ENCODE measurements around the gene AOPEP. TPM values are rescaled to one million over a fixed set of nuclear protein-coding genes. Genes with fewer than 3 reads are reported as not detected.

The AOPEP gene
- total RNA-seq, 2 experiments from 2014 or later, result 5.8 to 6.4 TPM

DNA sequence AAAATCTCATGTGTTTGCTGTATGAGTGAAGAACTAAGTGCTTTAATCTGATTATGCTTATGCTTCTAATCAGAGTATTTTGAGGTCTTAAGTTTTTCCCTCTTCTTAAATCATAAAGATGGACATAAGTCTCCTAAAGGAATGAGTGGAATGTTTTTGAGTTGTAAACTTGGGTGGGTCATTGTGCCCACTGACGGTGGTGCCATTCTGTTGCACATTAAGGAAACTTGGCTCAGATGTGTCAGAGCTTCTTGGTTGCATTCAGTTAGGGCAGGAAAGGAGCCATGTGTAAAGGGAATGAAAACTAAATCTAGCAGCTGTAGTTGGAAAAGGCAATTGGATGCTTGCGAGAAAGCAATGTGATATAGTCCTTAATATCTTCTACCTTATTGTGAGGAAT lies 334.4 kb downstream of the AOPEP start:
- intact Hi-C loops (cut with micrococcal nuclease), result no loop called here
- H3K4me1 Mint-ChIP-seq (ENCODE audit: low read depth), result no peaks in the 10 kb centered on the region
- CTCF ChIA-PET, result interaction anchor here (0.6 kb wide), 1 partner anchor 70 kb away, joined by 4 read pairs; no protein-coding TSS in a partner anchor
- no peak for DNase-seq
- no peak overlapping the region for H3K4me3 Mint-ChIP-seq
- H3K27me3 Mint-ChIP-seq (ENCODE audit: low read depth), result no peaks in the 10 kb centered on the region
- no peaks in the 10 kb centered on the region for H3K36me3 Mint-ChIP-seq (ENCODE audit: low read depth)
- H3K27ac Mint-ChIP-seq, result no peak overlapping the region
- no peaks in the 10 kb centered on the region for H3K9me3 Mint-ChIP-seq

DNA sequence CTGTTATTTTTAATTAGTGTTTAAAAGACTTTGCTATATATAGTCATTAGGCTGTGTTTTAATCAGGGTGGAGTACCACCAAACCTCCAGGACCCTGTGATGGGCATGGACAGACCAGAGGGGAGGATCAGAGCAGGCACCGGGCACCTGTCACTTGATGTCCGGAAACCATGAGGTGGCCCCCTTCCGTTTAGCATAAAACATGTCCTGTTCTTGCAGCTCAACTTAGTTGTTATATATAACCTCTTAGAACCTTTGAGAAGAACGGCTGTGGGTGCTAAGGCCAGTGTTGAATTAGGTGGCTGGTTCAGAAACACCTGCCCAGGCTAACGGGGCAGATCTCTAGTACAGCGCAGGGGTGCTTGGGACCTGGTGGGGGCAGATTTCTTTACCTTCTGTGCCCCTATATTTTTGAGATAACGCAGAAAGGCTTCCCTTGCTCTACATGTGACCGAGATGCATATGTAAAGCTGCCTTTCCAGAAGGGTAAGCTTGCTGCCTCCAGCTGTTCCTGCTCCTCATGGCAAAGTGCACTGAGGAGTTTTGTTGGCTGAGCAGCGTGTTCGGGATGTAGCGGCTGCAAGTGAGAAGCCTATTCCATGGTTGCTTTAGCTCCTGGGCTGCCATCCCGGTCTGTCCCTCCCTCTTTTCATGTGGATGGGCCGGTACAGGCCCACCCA lies 335.6 kb downstream of the AOPEP start:
- intact Hi-C loops (cut with micrococcal nuclease), result no loop called here
- CTCF ChIA-PET, result no interaction called here
- no peaks in the 10 kb centered on the region for H3K4me1 Mint-ChIP-seq (ENCODE audit: low read depth)
- H3K4me3 Mint-ChIP-seq, result no peak overlapping the region
- H3K27me3 Mint-ChIP-seq (ENCODE audit: low read depth), result no peaks in the 10 kb centered on the region
- no peaks in the 10 kb centered on the region for H3K36me3 Mint-ChIP-seq (ENCODE audit: low read depth)
- H3K27ac Mint-ChIP-seq, result no peak overlapping the region
- DNase-seq, result no peak
- no peaks in the 10 kb centered on the region for H3K9me3 Mint-ChIP-seq

DNA sequence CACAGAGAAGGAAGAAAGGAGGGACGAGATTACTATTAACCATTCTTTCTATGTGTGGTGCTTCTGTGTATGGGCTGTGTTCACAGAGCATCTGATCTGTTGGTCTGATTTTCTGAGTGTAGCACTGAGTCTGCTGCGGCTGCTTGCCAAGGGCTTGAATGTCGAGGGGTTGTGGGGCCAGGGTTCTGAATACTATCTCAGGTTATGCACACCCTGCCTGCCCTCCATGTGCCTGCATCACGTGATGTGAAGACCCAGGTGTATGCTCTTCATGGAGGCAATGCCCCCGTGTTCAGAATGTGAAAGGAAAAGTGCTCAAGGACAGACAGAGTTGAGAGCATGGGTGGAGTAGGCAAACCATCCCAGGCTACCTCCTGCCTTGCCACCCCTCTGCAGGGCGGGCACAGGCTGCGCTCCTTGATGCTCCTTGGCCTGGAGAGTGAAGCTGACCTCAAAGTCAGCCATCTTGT lies 336.1 kb downstream of the AOPEP start:
- Mint-ChIP-seq H3K4me3 (no peak overlapping the region), H3K9me3 (no peaks in the 10 kb centered on the region), H3K4me1 (ENCODE audit: low read depth) (no peaks in the 10 kb centered on the region), H3K36me3 (ENCODE audit: low read depth) (no peaks in the 10 kb centered on the region), H3K27ac (no peak overlapping the region), H3K27me3 (ENCODE audit: low read depth) (no peaks in the 10 kb centered on the region)
- CTCF ChIA-PET, result no interaction called here
- intact Hi-C loops (cut with micrococcal nuclease), result no loop called here
- DNase-seq, result no peak

DNA sequence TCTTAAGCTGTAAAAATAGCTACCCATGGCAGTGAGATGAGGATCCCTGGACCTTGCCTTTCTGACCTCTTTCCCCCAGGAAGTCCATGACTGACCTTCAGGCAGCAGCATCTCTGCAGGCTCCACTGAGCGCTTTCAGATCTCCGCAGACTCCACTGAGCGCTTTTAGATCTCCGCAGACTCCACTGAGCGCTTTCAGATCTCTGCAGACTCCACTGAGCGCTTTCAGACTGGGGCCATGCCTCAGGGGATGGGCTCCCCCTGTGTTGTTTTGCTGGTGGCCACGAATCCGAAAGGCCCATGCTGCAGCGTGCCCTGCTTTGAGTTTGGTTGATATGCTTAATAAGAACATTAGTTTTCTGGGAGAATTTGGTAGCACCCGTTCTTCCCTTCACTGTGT lies 336.8 kb downstream of the AOPEP start:
- no peak overlapping the region for H3K27ac Mint-ChIP-seq
- no peaks in the 10 kb centered on the region for H3K9me3 Mint-ChIP-seq
- CTCF ChIA-PET, result no interaction called here
- intact Hi-C loops (cut with micrococcal nuclease), result no loop called here
- H3K4me3 Mint-ChIP-seq, result no peak overlapping the region
- no peaks in the 10 kb centered on the region for H3K36me3 Mint-ChIP-seq (ENCODE audit: low read depth)
- H3K27me3 Mint-ChIP-seq (ENCODE audit: low read depth), result no peaks in the 10 kb centered on the region
- DNase-seq, result no peak
- H3K4me1 Mint-ChIP-seq (ENCODE audit: low read depth), result no peaks in the 10 kb centered on the region

DNA sequence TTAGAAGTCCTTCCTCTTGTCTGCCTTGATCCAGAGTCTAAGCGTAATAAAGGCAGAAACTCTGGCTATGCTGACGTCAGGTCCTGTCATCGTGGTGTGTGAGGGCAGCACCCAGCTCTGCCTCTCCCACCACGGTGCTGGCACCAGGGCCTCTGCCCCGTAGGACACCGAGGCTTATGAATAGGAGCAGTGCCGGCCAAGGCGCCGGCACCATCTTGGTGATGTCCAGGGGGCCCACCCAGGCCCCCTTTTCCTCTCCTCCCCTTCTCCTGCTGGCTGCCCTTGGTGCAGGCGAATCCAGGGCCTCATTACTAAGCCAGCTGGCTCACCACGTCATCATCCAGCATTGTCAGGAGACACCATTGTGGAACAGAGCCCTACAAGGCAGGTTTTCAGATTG lies 338.7 kb downstream of the AOPEP start:
- Mint-ChIP-seq H3K27ac (no peak overlapping the region), H3K9me3 (no peaks in the 10 kb centered on the region), H3K4me3 (no peak overlapping the region), H3K4me1 (ENCODE audit: low read depth) (no peaks in the 10 kb centered on the region), H3K27me3 (ENCODE audit: low read depth) (no peaks in the 10 kb centered on the region), H3K36me3 (ENCODE audit: low read depth) (no peaks in the 10 kb centered on the region)
- CTCF ChIA-PET, result no interaction called here
- DNase-seq, result no peak
- intact Hi-C loops (cut with micrococcal nuclease), result no loop called here

DNA sequence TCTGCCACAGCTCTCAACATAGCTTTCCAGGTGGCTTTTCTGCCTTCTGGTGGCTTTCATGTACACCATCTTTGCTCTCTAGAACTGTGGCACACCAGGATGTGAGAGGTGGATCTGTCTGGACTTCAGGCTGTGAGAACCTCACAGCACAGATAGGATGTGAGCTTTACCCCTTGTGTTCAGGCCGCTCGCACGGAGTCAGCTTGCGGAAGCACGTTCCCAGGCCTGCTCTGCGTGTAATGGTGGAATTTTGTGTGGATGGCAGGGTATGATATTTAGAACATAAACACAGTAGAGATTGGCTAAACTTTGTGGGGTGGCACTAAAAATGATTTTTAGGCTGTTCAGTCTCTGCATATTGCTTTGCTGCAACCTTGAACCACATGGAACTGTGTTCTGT lies 340.6 kb downstream of the AOPEP start:
- Mint-ChIP-seq H3K4me3 (no peak overlapping the region), H3K27ac (no peak overlapping the region), H3K4me1 (ENCODE audit: low read depth) (no peaks in the 10 kb centered on the region), H3K36me3 (ENCODE audit: low read depth) (no peaks in the 10 kb centered on the region), H3K27me3 (ENCODE audit: low read depth) (no peaks in the 10 kb centered on the region), H3K9me3 (no peaks in the 10 kb centered on the region)
- intact Hi-C loops (cut with micrococcal nuclease), result no loop called here
- no peak for DNase-seq
- CTCF ChIA-PET, result no interaction called here

DNA sequence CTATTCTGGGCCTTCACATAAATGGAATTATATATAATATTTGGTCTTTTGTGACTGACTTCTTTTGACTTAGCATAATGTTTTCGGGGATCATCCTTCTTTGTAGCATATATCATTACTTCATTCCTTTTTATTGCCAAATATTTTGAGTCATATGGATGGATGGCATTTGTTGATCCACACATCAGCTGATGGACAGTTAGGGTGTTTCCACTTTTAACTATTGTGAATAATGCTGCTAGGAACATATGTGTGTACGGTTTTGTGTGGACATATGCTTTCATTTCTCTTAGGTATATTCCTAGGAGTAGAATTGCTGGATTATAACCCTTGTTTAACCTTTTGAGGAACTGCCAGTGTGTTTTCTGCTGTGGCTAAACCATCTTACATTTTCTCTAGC lies 341.4 kb downstream of the AOPEP start:
- intact Hi-C loops (cut with micrococcal nuclease), result no loop called here

DNA sequence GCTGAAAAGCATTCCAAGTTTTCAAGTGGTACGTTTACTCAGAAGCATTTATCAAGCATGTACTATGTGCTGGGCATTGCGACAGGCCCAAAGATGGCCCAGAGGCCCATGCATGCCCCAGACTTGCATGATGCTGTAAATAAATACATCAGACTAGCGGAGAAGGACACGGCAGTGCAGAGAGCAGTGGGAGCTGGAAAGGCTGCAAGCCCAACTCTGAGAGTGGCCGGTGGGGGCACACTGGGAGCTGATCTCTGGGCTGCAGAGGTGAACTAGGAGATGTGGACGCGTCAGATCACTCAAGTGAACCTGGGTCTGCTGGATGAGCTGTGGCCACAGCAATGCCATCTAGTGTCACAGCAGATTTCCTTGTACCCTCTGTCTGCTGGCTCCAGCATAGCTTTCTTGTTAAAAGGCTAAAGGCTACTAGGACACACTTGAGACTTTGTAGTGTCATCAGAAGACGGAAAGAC lies 344.1 kb downstream of the AOPEP start:
- CTCF ChIA-PET, result no interaction called here
- Mint-ChIP-seq H3K4me1 (ENCODE audit: low read depth) (no peaks in the 10 kb centered on the region), H3K9me3 (no peaks in the 10 kb centered on the region), H3K36me3 (ENCODE audit: low read depth) (no peaks in the 10 kb centered on the region), H3K27me3 (ENCODE audit: low read depth) (no peaks in the 10 kb centered on the region), H3K27ac (no peak overlapping the region), H3K4me3 (no peak overlapping the region)
- intact Hi-C loops (cut with micrococcal nuclease), result no loop called here
- DNase-seq, result no peak

More for the DNA sequence above, 341.4 kb downstream of the AOPEP start:
- H3K4me3 Mint-ChIP-seq, result no peak overlapping the region
- H3K36me3 Mint-ChIP-seq (ENCODE audit: low read depth), result no peaks in the 10 kb centered on the region
- H3K27me3 Mint-ChIP-seq (ENCODE audit: low read depth), result no peaks in the 10 kb centered on the region
- no peak overlapping the region for H3K27ac Mint-ChIP-seq
- H3K4me1 Mint-ChIP-seq (ENCODE audit: low read depth), result no peaks in the 10 kb centered on the region
- no peak for DNase-seq
- no peaks in the 10 kb centered on the region for H3K9me3 Mint-ChIP-seq
- CTCF ChIA-PET, result no interaction called here

DNA sequence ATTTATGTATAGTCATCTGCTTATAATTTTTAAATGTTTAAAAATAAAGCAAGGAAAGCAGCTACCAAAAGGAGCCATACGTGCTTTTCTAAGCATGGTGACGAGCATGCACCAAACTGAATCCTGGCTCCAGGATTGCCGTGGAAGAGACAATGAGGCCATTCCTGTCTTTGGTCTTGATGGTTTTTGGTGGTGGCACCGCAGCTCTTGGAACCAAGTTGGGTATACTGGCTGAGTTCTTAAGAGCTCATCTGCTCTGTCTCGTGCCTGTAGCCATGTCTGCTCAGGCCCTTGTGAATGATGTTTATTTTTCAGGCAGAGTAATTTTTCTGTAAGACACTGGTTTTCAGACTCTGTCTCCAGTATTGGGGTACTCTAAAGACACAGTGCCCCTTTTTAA lies 345.0 kb downstream of the AOPEP start:
- Mint-ChIP-seq H3K4me1 (ENCODE audit: low read depth) (no peaks in the 10 kb centered on the region), H3K36me3 (ENCODE audit: low read depth) (no peaks in the 10 kb centered on the region), H3K27ac (no peak overlapping the region), H3K27me3 (ENCODE audit: low read depth) (no peaks in the 10 kb centered on the region), H3K9me3 (no peaks in the 10 kb centered on the region), H3K4me3 (no peak overlapping the region)
- DNase-seq, result no peak
- CTCF ChIA-PET, result no interaction called here
- intact Hi-C loops (cut with micrococcal nuclease), result no loop called here

DNA sequence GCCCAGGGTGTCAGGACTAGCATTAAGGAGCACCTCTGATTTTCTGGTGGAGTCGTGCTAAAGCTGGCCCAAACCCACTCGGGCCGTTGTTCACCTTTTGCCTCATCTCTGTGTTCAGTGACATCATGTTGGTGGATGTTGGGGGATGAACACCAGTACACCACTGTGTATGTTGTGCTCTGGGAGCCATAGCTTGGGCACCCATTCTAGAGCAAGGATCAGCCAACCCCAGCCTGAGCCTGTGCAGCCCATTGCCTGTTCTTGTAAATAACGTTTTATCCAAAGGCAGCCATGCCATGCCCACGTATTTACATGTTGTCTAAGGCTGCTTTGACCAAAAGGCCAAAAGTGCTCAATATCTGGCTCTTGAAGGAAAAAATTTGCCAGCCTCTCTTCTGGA lies 345.4 kb downstream of the AOPEP start:
- intact Hi-C loops (cut with micrococcal nuclease), result no loop called here
- Mint-ChIP-seq H3K36me3 (ENCODE audit: low read depth) (no peaks in the 10 kb centered on the region), H3K27ac (no peak overlapping the region), H3K4me3 (no peak overlapping the region), H3K9me3 (no peaks in the 10 kb centered on the region), H3K27me3 (ENCODE audit: low read depth) (no peaks in the 10 kb centered on the region), H3K4me1 (ENCODE audit: low read depth) (no peaks in the 10 kb centered on the region)
- DNase-seq, result no peak
- CTCF ChIA-PET, result interaction anchor here (0.6 kb wide), 1 partner anchor 1430 kb away, joined by 4 read pairs; no protein-coding TSS in a partner anchor

DNA sequence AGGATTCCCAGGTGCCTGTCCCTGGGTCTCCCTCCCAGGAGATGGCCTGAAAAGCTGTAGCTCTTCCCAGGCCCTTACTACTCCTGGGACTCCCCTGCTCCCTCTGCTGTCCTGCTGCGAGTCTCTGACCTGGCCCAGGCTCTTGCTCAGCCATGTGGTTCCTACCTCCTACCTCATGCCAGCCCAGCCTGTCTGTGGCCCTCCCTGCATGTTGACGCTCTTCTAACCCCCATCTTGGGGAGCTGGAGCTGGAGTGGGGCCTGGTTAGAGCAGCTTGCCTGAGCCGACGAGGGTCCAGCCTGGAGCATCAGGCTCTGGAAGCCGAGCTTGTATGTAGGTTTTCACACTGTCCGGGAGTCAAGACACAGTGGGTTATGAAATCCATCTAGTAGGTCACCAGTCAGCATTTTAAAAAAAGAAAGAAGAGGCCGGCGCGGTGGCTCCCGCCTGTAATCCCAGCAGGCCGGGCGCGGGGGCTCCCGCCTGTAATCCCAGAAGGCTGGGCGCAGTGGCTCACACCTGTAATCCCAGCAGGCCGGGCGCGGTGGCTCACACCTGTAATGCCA lies 346.6 kb downstream of the AOPEP start:
- Mint-ChIP-seq H3K27ac (no peak overlapping the region), H3K4me1 (ENCODE audit: low read depth) (no peaks in the 10 kb centered on the region), H3K4me3 (no peak overlapping the region), H3K27me3 (ENCODE audit: low read depth) (no peaks in the 10 kb centered on the region), H3K36me3 (ENCODE audit: low read depth) (no peaks in the 10 kb centered on the region), H3K9me3 (no peaks in the 10 kb centered on the region)
- intact Hi-C loops (cut with micrococcal nuclease), result no loop called here
- CTCF ChIA-PET, result no interaction called here
- no peak for DNase-seq

DNA sequence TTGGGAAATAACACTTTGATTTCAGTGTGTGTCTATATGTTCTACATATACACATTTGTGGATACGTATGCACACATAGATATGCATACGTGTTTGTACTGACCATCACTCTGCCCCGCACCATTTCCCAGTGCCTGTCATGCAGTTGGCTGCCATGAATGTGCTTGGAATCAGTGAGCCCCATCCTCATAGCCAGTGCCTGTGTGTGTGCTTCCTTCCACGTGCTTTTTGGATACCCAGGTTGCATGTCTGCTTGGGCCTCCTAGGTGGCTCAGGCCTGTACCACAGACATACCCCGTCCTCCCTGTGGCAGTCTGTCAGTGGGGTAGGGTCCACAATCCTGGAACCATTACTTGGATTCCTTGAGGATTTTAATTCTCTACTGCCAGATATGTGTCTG lies 347.4 kb downstream of the AOPEP start:
- Mint-ChIP-seq H3K36me3 (ENCODE audit: low read depth) (no peaks in the 10 kb centered on the region), H3K4me3 (no peak overlapping the region), H3K27ac (no peak overlapping the region), H3K9me3 (no peaks in the 10 kb centered on the region), H3K27me3 (ENCODE audit: low read depth) (no peaks in the 10 kb centered on the region), H3K4me1 (ENCODE audit: low read depth) (no peaks in the 10 kb centered on the region)
- CTCF ChIA-PET, result no interaction called here
- intact Hi-C loops (cut with micrococcal nuclease), result no loop called here
- DNase-seq, result no peak

DNA sequence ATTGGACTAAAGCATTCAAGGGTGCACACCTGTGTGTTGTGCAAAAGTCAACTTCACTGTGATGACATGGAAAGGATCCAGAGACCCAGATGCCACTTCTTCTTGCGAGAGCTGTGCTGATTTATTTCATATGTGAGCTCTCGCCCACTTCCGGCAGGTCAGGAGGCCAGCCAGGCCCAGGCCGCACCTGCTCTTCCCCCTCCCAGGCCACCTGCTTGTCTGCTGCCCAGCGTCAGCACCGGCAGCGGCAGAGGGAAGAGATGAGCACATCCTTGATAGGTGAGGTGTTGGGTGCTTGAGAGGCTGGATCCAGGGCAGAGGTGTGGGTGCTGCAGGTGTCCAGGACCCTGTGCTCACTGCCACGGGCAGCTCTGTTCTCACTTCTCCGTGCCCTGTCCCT lies 348.1 kb downstream of the AOPEP start:
- H3K27me3 Mint-ChIP-seq (ENCODE audit: low read depth), result no peaks in the 10 kb centered on the region
- H3K36me3 Mint-ChIP-seq (ENCODE audit: low read depth), result no peaks in the 10 kb centered on the region
- DNase-seq, result no peak
- H3K4me1 Mint-ChIP-seq (ENCODE audit: low read depth), result no peaks in the 10 kb centered on the region
- H3K27ac Mint-ChIP-seq, result no peak overlapping the region
- intact Hi-C loops (cut with micrococcal nuclease), result no loop called here
- no peak overlapping the region for H3K4me3 Mint-ChIP-seq
- CTCF ChIA-PET, result no interaction called here
- H3K9me3 Mint-ChIP-seq, result no peaks in the 10 kb centered on the region

Measured in activated naive CD4-positive, alpha-beta T cell treated with anti-CD3 and anti-CD28 coated beads for 36 hours (primary cell).